ENCODE data around the gene COL11A2. TPM values are rescaled to one million over a fixed set of nuclear protein-coding genes. Genes with fewer than 3 reads are reported as not detected.
"Not testable (repeated sequence)": the region's sequence is repeated elsewhere in the genome, so short reads cannot be mapped to it uniquely, and the experiment has no call there.

Gene COL11A2
- total RNA-seq, 1 donor from 2014 or later = 0.32 TPM

- ATAC-seq = not testable (repeated sequence)
Measured at GRCh38 chr6:33150560-33150959, 41.7 kb downstream of the COL11A2 start.

GRCh38 chr6:33147807-33148666 lies 44.2 kb downstream of the COL11A2 start:
- ATAC-seq = no peak

GRCh38 chr6:33144373-33144772 lies 47.9 kb downstream of the COL11A2 start:
- peak; percentile 84 for ATAC-seq

GRCh38 chr6:33143113-33143770 lies 49.0 kb downstream of the COL11A2 start:
- ATAC-seq = no peak

- no peak for ATAC-seq
Measured at GRCh38 chr6:33142501-33143070, 49.7 kb downstream of the COL11A2 start.

GRCh38 chr6:33140556-33140955 lies 51.7 kb downstream of the COL11A2 start:
- no peak for ATAC-seq

- no peak for ATAC-seq
Measured at GRCh38 chr6:33139596-33140206, 52.6 kb downstream of the COL11A2 start.

- no peak for ATAC-seq
Measured at GRCh38 chr6:33136310-33136900, 55.9 kb downstream of the COL11A2 start.

- no peak for ATAC-seq
Measured at GRCh38 chr6:33132081-33132524, 60.2 kb downstream of the COL11A2 start.

- no peak for ATAC-seq
Measured at GRCh38 chr6:33128318-33128717, 63.9 kb downstream of the COL11A2 start.

GRCh38 chr6:33126101-33126714 lies 66.1 kb downstream of the COL11A2 start:
- ATAC-seq = peak; percentile 59

- no peak for ATAC-seq
Measured at GRCh38 chr6:33124947-33125346, 67.3 kb downstream of the COL11A2 start.

- no peak for ATAC-seq
Measured at GRCh38 chr6:33124525-33124901, 67.8 kb downstream of the COL11A2 start.

- ATAC-seq = peak; percentile 67
Measured at GRCh38 chr6:33123732-33124524, 68.3 kb downstream of the COL11A2 start.

- ATAC-seq = peak; percentile 54
Measured at GRCh38 chr6:33123181-33123580, 69.1 kb downstream of the COL11A2 start.

- ATAC-seq = no peak
Measured at GRCh38 chr6:33120001-33120400, 72.3 kb downstream of the COL11A2 start.

GRCh38 chr6:33118525-33119123 lies 73.6 kb downstream of the COL11A2 start:
- peak; percentile 53 for ATAC-seq

- ATAC-seq = no peak
Measured at GRCh38 chr6:33117811-33118277, 74.4 kb downstream of the COL11A2 start.

- no peak for ATAC-seq
Measured at GRCh38 chr6:33116841-33117711, 75.2 kb downstream of the COL11A2 start.

- no peak for ATAC-seq
Measured at GRCh38 chr6:33116417-33116816, 75.8 kb downstream of the COL11A2 start.

All from esophagus mucosa (tissue), 1 donor.